ENCODE data around the gene ROR1.

The ROR1 gene

GRCh38 chr1:63859480-63860275, 85.9 kb downstream of the ROR1 start:
- no peak for TF ChIP-seq SIN3A (IDR thresholded peaks at IDR 0.05; ENCODE audit: borderline replicate concordance, insufficient read depth, low read length)
- no peak for TF ChIP-seq FOXP2 (optimal IDR thresholded peaks at IDR 0.05; ENCODE audit: borderline replicate concordance, extremely low read depth, extremely low read length, insufficient read depth)
- TF ChIP-seq TAF1 (IDR thresholded peaks at IDR 0.05; ENCODE audit: borderline replicate concordance, insufficient read depth, low read length) = no peak
- TF ChIP-seq REST (IDR thresholded peaks at IDR 0.05; ENCODE audit: insufficient read depth in 1 of 2, low read depth in 2 of 2, low read length in 2 of 2) = no peak
- no peak for TF ChIP-seq POLR2AphosphoS5 (IDR thresholded peaks at IDR 0.05; ENCODE audit: low read depth, low read length)

- TF ChIP-seq FOXP2 (optimal IDR thresholded peaks at IDR 0.05; ENCODE audit: borderline replicate concordance, extremely low read depth, extremely low read length, insufficient read depth) (no peak), SIN3A (IDR thresholded peaks at IDR 0.05; ENCODE audit: borderline replicate concordance, insufficient read depth, low read length) (no peak), REST (IDR thresholded peaks at IDR 0.05; ENCODE audit: insufficient read depth in 1 of 2, low read depth in 2 of 2, low read length in 2 of 2) (no peak), TAF1 (IDR thresholded peaks at IDR 0.05; ENCODE audit: borderline replicate concordance, insufficient read depth, low read length) (no peak), POLR2AphosphoS5 (IDR thresholded peaks at IDR 0.05; ENCODE audit: low read depth, low read length) (no peak)
Measured at GRCh38 chr1:63861052-63861691, 87.4 kb downstream of the ROR1 start.

DNA sequence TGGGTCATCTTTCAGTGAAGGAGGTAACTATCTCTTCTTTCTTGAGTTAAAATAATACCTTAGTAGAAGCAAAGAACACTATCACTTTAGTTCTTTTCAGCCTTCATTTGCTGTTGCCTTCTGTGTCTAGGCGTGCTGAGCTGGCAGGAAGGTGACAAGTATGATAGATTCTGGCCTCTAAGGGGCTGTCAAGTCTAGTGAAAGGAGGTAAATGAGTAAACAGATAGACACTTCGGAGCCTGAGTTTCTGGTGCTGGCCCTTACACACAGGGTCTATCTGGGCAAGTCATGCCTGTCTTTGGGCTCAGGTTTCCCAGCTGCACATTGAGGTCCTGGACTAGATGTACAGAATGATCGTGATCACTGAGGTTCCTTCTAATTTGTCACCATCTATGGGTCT, 89.3 kb downstream of the ROR1 start:
- no peak for TF ChIP-seq POLR2AphosphoS5 (IDR thresholded peaks at IDR 0.05; ENCODE audit: low read depth, low read length)
- no peak for TF ChIP-seq SIN3A (IDR thresholded peaks at IDR 0.05; ENCODE audit: borderline replicate concordance, insufficient read depth, low read length)
- TF ChIP-seq REST (IDR thresholded peaks at IDR 0.05; ENCODE audit: insufficient read depth in 1 of 2, low read depth in 2 of 2, low read length in 2 of 2) = no peak
- no peak for TF ChIP-seq TAF1 (IDR thresholded peaks at IDR 0.05; ENCODE audit: borderline replicate concordance, insufficient read depth, low read length)
- no peak for TF ChIP-seq FOXP2 (optimal IDR thresholded peaks at IDR 0.05; ENCODE audit: borderline replicate concordance, extremely low read depth, extremely low read length, insufficient read depth)

- TF ChIP-seq POLR2AphosphoS5 (IDR thresholded peaks at IDR 0.05; ENCODE audit: low read depth, low read length) = no peak
- no peak for TF ChIP-seq TAF1 (IDR thresholded peaks at IDR 0.05; ENCODE audit: borderline replicate concordance, insufficient read depth, low read length)
- TF ChIP-seq SIN3A (IDR thresholded peaks at IDR 0.05; ENCODE audit: borderline replicate concordance, insufficient read depth, low read length) = no peak
- TF ChIP-seq FOXP2 (optimal IDR thresholded peaks at IDR 0.05; ENCODE audit: borderline replicate concordance, extremely low read depth, extremely low read length, insufficient read depth) = no peak
- no peak for TF ChIP-seq REST (IDR thresholded peaks at IDR 0.05; ENCODE audit: insufficient read depth in 1 of 2, low read depth in 2 of 2, low read length in 2 of 2)
Measured at GRCh38 chr1:63864224-63864641, 90.4 kb downstream of the ROR1 start.
